HG03571 (cell line): Measurements from ENCODE around the gene TRIM3.

ENCODE experiments used
- ATAC-seq: cut with Tn5 transposase; IDR thresholded peaks from one replicate; pipeline ENCODE4 v1.9.1; 2021; ENCODE audit not compliant: unreplicated experiment

TRIM3 gene

DNA sequence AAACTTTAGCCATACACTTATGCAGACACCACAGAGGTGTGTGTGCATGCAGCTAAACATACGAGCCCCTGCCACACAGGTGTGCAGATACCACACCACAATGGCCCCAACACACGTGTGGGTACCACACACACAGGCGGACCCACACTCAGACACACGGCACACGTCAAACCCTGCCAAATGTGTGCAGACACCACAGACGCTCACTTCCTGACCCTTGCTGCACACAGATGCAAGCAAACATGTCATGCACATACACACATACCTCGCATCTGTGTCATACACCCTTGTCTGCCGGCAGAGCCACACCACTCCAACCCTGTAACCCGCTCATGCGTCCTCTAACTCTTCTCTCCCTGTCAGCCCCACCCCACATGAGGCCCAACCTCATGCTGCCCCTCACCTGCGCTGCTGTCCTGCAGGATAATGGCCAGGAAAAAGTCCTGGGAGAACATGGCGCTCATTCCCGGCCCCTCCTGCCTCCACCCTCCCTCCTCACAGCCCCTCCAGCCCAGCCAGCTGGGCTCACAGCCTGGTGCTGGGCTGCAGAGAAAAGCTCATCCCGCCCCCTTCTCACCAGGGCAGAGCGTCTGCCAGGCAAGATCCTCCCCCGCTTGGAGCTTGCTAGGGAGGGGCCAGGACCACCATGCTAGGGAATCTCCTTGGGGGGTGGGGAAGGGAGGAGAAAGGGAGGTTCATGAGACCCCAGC is 69.2 kb downstream of the TRIM3 start:
- no peak for ATAC-seq

DNA sequence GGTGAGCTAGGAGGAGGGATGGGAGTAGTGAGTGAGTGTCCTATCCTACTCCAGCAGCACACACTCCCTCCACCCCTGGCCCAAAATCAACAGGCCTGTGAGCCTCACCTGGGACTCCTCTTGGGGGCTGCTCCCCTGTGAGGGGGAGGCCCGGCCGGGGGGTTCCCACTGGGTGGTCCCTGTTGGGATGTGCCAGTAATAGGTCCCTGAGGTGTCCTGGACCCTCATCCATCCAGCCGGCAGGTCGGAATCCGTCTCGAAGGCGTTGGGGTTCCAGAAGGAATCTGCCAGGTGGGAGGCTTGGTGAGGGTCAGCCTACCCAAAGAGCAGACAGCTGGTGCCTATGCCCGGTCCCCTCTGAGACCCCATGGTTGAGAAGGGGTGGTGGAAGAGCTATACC is 70.2 kb downstream of the TRIM3 start:
- no peak for ATAC-seq

DNA sequence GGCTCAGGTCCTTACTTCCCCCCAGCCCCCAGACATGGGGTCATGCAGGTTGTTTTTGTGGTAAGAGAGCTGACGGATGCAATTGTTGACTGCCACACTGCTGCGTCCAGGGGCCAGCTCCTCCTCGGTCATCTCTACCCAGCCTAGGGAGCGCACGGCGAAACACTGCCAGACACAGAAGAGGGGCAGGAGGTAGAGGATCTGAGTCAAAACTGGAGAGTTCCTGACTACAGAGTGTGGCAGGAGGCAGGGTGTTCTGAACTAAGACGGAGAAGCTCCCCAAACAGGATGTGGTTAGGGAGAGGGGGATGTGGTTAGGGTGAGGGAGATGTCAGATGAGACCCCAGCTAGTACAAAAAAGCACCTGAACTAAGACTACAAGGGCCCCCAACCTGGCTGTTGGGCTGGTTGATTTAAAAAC is 71.2 kb downstream of the TRIM3 start:
- peak; percentile 97 for ATAC-seq

DNA sequence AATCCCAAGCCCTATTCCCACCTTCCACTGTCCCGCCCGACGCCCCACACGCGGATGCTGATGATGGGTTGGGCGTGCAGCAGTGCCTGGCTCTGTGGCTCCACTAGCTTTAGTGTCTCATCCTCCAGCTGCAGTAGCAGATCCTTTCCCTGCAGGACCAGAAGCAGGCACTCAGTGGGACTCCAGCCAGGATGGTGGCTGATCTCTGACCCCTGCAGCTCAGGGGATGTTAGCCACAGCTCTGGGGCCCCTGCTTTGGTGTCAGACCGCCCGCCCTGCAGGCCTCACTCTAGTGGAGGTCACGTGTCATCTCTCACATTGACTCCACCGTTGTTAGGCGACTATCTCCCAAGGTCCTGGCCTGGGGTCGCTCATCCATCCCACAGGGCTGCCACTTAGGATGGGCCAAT is 71.7 kb downstream of the TRIM3 start:
- ATAC-seq: no peak

DNA sequence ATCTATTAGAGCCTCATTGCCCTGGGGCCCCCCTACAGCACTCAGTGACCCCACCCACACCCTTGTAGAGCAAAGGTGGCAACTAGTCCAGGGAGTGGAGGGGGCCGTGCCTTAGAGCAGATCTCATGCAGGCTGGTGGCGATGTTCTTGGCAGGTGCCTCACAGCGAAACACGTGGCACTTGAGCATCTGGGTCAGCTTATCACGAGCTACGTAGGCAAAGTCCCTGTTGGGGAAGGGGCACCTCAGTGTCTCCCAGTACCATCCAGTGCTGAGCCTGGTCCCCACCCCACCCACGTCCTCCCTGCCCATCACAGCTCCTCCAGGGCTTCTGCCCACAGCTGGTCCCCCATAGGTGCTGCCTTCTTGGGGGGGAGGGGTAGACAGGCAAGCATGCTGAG is 72.3 kb downstream of the TRIM3 start:
- ATAC-seq: no peak

DNA sequence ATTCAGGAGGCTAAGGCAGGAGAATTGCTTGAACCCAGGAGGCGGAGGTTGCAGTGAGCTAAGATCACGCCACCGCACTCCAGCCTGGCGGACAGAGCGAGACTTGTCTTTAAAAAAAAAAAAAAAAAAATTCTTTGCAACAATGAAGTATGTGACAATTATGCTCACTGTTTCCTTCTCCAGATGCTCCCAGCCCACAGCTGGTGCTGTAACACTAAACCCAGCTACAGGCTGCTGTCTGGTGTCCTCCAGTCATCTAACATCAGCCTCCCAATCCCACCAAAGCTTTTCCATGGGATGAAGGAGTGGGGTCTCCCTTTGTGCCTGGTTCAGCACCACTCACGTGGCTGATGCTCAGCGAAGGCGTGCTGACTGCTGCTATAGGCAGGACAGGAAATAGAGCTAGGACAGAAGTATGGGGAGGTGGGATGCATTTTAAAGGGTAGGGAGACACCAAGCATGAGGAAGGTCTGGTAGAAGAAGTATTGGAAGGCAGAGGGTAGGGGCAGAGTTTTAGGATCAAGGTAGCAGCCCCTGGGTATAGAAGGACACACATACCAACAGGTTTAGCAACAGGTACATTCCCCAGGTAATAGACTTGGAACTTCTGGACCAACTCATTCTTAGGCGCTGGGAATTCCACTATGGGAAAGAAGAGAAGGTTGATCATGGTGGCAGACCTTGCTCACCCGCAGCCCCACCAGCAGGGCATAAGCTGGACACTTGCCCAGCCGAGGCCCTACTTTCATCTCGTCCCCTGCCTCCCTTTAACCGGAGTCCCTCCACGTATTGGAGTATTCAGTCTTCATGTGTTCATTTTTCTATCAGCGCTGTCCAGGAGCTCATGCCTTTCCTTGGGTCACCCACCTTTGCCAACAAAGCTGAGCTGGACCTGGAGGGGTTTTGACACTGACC is 73.1 kb downstream of the TRIM3 start:
- no peak for ATAC-seq
